Fibroblast of skin of left quadriceps (primary cell): ENCODE data around the gene ARHGAP44.

Experiments used
- DNase-seq, 2 experiments: peaks; one replicate each; pipeline ENCODE4 v3.0.0-alpha.2; 2013; ENCODE audit warnings: low read depth in 2 of 2

The ARHGAP44 gene

DNA sequence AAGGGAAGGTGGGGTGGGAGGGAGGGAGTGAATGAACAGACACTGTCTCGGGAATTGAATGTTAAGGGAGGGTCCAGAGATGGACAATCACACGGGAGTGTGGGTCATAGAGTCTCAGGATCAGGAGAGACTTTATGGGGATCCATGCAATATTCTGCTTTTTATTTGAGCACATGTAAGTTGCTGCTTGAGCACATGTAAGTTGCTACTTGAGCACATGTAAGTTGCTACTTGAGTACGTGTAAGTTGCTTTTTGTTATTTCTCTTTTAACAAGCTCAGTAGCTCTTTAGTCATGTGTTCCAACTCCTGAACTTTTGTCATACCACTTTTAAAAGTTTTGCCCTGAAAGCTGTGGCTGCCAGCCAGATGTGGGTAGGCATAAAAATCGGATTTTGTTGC is 110.3 kb downstream of the ARHGAP44 start:
- no peak for DNase-seq

GRCh38 chr17:12900474-12900873 is 111.2 kb downstream of the ARHGAP44 start:
- DNase-seq: no peak

GRCh38 chr17:12902046-12902445 is 112.7 kb downstream of the ARHGAP44 start:
- DNase-seq: no peak

GRCh38 chr17:12907477-12907876 is 118.2 kb downstream of the ARHGAP44 start:
- no peak for DNase-seq

DNA sequence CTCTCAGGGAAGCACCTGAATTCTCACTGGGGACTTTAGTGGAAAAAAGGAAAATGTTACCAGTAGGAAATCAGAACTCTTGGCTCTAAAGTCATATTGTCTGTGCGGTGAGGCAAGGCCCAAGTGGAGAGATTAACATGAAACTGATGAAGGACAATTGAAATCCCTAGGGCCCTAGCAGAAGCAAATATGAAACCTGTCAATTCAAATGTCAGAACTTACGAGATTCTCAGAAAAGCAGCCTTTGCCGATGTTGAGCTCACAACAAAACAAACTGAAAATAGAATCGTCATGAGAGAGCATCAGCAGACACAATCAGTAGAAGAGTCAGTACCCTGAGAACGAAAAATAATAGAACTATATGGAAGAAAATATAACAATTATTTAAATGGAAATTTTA is 119.7 kb downstream of the ARHGAP44 start:
- no peak for DNase-seq

GRCh38 chr17:12909511-12909910 is 120.2 kb downstream of the ARHGAP44 start:
- DNase-seq: no peak

DNA sequence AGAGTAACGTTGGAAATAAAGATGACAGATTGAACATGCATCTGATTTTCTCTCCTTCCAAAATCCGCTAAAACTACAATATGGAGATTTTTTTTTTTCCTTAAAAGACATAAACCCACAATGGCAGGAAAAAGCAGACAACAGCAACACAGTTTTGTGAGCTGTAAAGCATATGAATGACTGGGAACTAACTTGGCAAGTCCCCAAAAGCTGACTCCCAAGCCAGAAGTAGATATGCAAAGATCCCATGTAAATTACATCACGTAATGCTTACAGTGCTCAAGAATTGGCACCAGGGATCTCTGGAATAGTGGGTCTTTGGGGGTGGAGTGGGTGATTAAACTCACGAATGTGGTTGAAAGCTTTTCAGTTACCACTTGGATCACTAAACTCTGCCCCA is 121.9 kb downstream of the ARHGAP44 start:
- DNase-seq: no peak

GRCh38 chr17:12917399-12917798 is 128.1 kb downstream of the ARHGAP44 start:
- no peak for DNase-seq

DNA sequence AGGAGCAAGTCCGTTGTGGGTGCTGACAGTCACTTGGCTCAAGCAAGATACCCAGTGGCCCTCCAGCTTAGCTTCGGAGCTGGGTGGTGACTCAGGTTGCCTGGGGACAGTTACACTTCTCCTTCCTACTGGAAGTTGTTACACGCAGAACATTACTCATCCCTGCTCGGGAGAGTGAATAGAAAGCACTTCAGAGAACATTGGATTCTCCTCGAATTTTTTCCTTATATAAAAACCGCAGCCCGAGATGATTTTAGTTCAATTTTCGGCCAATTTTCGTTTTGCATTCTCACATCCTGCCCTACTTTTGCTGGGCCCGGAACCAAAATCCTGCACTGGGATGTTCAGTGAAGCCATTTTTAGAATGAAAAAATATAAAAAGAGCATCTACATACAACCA is 128.8 kb downstream of the ARHGAP44 start:
- DNase-seq: no peak

GRCh38 chr17:12922120-12922519 is 132.8 kb downstream of the ARHGAP44 start:
- DNase-seq: no peak

DNA sequence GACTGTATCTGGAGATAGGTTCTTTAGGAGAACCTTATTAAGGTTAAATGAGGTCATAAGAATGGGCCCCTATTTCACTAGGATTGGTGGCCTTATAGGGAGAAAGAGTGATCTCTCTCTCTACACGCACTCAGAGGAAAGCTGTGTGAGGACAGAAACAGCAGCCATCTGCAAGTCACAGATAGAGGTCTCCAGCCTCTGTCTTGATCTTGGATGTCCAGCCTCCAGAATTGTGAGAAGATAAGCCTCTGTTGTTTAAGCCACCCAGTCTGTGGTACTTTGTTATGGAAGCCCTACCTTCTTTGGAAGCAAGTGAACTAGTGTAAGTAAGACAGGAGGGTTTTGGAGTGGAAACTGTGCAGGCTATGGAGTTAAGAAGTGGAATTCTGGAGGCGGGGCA is 135.3 kb downstream of the ARHGAP44 start:
- DNase-seq: no peak

DNA sequence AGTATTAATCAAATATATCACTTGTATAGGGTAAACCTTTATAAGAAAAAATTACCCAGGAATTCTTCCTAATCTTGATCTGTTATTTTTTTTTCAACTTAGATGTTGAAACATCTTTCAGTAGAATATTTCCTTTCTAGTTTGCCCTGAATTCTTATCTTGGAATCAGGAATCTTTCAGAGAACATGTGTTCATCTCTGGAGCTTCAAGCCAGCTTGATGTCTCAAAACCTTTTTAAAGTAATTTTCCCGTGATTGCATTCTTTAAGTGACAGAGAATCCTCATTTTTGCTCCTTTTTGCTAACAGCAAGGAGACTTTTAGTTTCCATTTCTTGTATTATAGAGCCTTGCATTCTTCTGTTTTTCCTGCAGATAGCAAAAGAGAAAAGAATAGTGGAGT is 137.7 kb downstream of the ARHGAP44 start:
- no peak for DNase-seq

- peak in 1 of 2 experiments; percentile 5 for DNase-seq
Measured at GRCh38 chr17:12927541-12928425, 138.5 kb downstream of the ARHGAP44 start.

- DNase-seq: no peak
Measured at GRCh38 chr17:12928736-12929135, 139.4 kb downstream of the ARHGAP44 start.

DNA sequence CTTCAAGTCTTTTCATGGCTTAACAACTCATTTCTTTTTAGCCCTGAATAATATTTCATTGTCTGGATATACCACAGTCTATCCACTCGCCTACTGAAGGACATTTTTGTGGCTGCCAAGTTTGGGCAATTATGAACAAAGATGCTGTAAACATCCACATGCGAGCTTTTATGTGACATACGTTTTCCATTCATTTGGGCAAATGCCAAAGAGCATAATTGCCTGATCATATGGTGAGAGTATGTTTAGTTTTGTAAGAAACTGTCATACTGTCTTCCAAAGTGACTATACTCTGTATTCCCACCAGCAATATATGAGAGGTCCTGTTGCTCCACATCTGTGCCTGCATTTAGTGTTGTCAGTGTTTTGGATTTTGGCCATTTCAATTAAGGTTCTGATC is 147.2 kb downstream of the ARHGAP44 start:
- no peak for DNase-seq

GRCh38 chr17:12940699-12941098 is 151.4 kb downstream of the ARHGAP44 start:
- no peak for DNase-seq

GRCh38 chr17:12947047-12947446 is 157.7 kb downstream of the ARHGAP44 start:
- DNase-seq: no peak

- no peak for DNase-seq
Measured at GRCh38 chr17:12952012-12952411, 162.7 kb downstream of the ARHGAP44 start.

DNA sequence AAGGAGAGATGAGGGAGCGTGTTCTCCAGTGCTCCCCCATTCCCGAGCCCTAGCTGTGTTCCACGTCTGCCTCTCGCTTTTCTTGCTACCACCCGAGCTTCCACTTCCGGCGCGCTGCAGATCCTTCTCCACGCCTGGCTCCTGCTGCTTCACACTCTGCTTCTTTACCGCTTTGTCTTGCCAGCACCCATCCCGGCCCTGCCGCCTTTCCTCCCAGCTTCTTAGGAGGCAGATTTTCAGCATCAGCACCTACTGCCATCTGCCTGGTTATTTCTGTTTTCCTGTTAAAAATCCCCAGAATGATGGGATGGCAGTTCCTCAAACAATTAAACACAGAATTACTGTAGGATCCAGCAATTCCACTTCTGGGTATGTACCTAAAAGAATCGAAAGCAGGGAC is 163.9 kb downstream of the ARHGAP44 start:
- no peak for DNase-seq

DNA sequence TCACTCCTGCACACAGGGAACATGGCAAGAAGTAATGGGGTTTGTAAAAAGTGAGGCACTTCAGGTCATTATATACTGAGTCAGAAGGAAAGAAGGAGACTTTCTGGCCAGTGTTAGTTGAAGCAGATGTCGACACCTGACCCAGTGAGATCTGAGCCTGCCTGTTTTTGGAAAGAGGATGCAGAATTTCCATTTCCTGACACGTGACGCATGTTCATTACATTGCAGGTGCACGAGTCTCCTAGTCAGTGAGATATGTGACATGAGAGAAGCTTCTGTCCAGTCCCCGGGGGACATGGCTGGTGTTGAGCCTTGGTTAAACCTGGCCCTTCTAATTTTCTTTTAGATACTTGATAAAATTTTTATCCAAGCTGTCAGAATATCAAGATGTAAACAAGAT is 166.2 kb downstream of the ARHGAP44 start:
- DNase-seq: no peak

DNA sequence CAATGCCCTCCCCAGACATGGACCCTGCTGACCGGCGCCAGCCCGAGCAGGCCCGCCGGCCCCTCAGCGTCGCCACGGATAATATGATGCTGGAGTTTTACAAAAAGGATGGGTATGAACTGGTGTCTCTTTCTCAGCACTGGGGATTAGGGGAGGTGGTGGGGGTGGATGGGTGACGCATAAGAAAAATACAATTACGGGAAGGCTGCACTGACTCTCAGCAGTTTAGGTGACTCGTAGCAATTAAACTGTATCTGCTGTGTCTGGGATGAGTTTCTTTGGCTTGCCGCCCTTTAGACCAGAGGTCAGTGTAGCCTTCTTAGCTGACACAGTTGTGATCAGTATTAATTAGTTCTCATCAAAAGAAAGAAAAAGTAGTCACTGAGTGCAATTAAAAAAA is 169.5 kb downstream of the ARHGAP44 start:
- DNase-seq: peak; percentile 22 to 28

DNA sequence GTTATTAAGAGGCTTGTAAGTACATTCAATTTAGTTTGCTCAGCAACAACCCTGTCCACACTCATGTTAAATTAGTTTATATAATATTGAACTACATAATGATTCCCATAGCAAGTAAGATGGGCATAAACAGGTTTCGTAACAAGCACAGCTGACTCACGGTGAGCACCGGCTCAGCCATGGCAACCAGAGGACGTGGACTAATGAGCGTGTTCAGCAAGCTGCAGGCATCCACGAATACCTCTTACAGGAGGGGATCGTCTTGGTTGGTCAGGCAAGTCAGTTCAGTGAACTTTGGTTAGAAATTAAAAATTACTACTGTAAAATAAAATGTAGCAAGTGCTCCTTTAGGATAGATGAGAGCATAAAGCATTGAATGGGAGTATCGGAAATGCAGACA is 170.1 kb downstream of the ARHGAP44 start:
- DNase-seq: peak; percentile 14 to 22

- DNase-seq: no peak
Measured at GRCh38 chr17:12961655-12962054, 172.4 kb downstream of the ARHGAP44 start.

GRCh38 chr17:12963505-12963904 is 174.2 kb downstream of the ARHGAP44 start:
- no peak for DNase-seq
